Measurements from ENCODE around the gene JMJD1C.

JMJD1C gene

DNA sequence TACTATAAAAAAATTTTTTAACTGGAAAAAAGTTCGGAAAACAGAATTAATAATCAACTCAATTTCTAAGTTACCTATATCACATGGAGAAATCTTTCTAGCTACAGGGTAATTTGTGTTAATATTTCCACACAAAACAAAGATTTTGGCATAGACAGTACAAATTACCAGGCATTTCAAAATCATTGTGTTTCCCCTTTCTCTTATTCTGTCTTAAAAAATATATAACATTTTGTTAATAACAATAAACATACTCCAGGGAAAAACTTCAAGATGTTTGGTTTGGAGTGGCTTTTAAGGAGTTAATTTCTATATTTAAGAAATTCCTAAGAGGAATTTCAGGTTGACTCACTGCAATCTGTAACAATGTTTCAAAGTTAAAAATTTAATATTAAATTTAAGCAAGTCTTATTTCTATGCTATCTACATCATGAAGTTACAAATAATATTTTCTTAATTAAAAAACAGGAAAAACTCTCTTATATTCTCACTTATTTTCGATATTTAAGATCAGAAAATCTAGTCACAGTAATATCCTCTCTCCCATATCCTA, 200.0 kb downstream of the JMJD1C start:
- DNase-seq (ENCODE audit: low read depth), result no peak
- H3K4me3 ChIP-seq (ENCODE audit: low read depth, low read length), result peak overlapping the region; percentile 56

GRCh38 chr10:63265222-63265617, 200.6 kb downstream of the JMJD1C start:
- DNase-seq (ENCODE audit: low read depth), result no peak

More for the DNA sequence above, 200.0 kb downstream of the JMJD1C start:
- TF ChIP-seq, protein P1, sequence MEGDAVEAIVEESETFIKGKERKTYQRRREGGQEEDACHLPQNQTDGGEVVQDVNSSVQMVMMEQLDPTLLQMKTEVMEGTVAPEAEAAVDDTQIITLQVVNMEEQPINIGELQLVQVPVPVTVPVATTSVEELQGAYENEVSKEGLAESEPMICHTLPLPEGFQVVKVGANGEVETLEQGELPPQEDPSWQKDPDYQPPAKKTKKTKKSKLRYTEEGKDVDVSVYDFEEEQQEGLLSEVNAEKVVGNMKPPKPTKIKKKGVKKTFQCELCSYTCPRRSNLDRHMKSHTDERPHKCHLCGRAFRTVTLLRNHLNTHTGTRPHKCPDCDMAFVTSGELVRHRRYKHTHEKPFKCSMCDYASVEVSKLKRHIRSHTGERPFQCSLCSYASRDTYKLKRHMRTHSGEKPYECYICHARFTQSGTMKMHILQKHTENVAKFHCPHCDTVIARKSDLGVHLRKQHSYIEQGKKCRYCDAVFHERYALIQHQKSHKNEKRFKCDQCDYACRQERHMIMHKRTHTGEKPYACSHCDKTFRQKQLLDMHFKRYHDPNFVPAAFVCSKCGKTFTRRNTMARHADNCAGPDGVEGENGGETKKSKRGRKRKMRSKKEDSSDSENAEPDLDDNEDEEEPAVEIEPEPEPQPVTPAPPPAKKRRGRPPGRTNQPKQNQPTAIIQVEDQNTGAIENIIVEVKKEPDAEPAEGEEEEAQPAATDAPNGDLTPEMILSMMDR (IDR thresholded peaks at IDR 0.05; ENCODE audit: control insufficient read depth, extremely low read depth, insufficient read depth), result no peak

DNA sequence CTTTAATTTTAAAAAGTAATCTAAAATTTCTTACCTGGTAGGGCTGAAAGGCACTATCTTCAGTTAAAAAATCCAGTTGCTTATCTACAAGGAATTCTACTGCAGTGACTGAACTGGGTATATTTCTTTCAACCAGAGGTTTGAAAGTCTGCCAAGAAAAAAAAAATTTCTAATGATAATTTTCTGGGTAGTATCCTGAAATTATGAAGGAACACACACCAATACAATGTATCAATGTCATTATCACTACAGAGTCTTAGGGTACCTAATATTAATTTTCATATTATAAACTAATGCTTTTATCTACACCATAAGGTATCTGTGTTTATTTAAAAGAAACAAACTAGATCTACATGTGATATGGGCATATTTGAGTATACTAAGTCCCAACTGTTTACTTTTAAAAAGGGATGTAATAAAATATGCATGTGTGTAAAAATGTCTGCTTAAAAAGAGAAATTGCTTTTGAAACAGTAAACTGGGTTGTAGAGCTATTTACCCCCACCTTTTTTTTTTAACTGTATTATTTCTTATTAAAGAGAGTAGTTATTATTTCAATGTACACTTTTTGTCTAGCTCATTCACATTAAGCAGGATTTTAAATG, 201.1 kb downstream of the JMJD1C start:
- TF ChIP-seq, protein P1 (IDR thresholded peaks at IDR 0.05; ENCODE audit: control insufficient read depth, extremely low read depth, insufficient read depth), result no peak
- DNase-seq (ENCODE audit: low read depth), result no peak
- H3K4me3 ChIP-seq (ENCODE audit: low read depth, low read length), result peak overlapping the region; percentile 56

More at GRCh38 chr10:63265222-63265617, 200.6 kb downstream of the JMJD1C start:
- H3K4me3 ChIP-seq (ENCODE audit: low read depth, low read length), result peak overlapping the region; percentile 56
- TF ChIP-seq, protein P1 (IDR thresholded peaks at IDR 0.05; ENCODE audit: control insufficient read depth, extremely low read depth, insufficient read depth), result no peak

- H3K4me3 ChIP-seq (ENCODE audit: low read depth, low read length), result no peak overlapping the region
- no peak for DNase-seq (ENCODE audit: low read depth)
- TF ChIP-seq, protein P1 (IDR thresholded peaks at IDR 0.05; ENCODE audit: control insufficient read depth, extremely low read depth, insufficient read depth), result no peak
Observed at GRCh38 chr10:63262430-63263073, 203.2 kb downstream of the JMJD1C start.

- no peak for DNase-seq (ENCODE audit: low read depth)
- TF ChIP-seq, protein P1 (IDR thresholded peaks at IDR 0.05; ENCODE audit: control insufficient read depth, extremely low read depth, insufficient read depth), result no peak
- no peak overlapping the region for H3K4me3 ChIP-seq (ENCODE audit: low read depth, low read length)
Observed at GRCh38 chr10:63261496-63261895, 204.3 kb downstream of the JMJD1C start.

- H3K4me3 ChIP-seq (ENCODE audit: low read depth, low read length), result no peak overlapping the region
- TF ChIP-seq, protein P1 (IDR thresholded peaks at IDR 0.05; ENCODE audit: control insufficient read depth, extremely low read depth, insufficient read depth), result no peak
- no peak for DNase-seq (ENCODE audit: low read depth)
Observed at GRCh38 chr10:63260860-63261251, 204.9 kb downstream of the JMJD1C start.

All from LNCaP clone FGC (cell line).